Right lobe of liver (tissue), 6 donors: ENCODE data around the gene OR5M3. TPM values are rescaled to one million over a fixed set of nuclear protein-coding genes. Genes with fewer than 3 reads are reported as not detected.

ENCODE experiments used
- ATAC-seq, 4 donors: fragments of 200-7000 bp; cut with Tn5 transposase; one replicate each; pipeline ENCODE4 v1.9.1; 2020; ENCODE audit warnings: mild to moderate bottlenecking in 4 of 4, moderate library complexity in 4 of 4
- DNase-seq, 3 donors: peaks; one replicate each; pipeline ENCODE4 v3.0.0-alpha.2; 2020
- H3K27ac ChIP-seq, 3 donors: fragments of 200-600 bp; one replicate each; pipeline ENCODE4 v1.8.0; 2022
- H3K27me3 ChIP-seq, 2 donors: fragments of 200-600 bp; one replicate each; pipeline ENCODE4 v1.8.0; 2022
- H3K36me3 ChIP-seq, 4 donors: fragments of 200-600 bp; sonication (generic) in 1 of 4; one replicate each; pipeline versions ENCODE4 v1.5.1 to v1.8.0; 2017 to 2022; ENCODE audit warnings: control low read depth in 1 of 4
- H3K4me1 ChIP-seq, 4 donors: fragments of 200-600 bp; sonication (generic) in 1 of 4; one replicate each; pipeline versions ENCODE4 v1.5.1 to v1.8.0; 2017 to 2022; ENCODE audit warnings: control low read depth in 1 of 4
- H3K4me3 ChIP-seq, 3 donors: fragments of 200-600 bp; one replicate each; pipeline ENCODE4 v1.8.0; 2022
- H3K9me3 ChIP-seq, 4 donors: fragments of 200-600 bp; sonication (generic) in 1 of 4; one replicate each; pipeline versions ENCODE4 v1.5.1 to v1.8.0; 2017 to 2022; ENCODE audit warnings: control low read depth in 1 of 4
- POLR2A ChIP-seq: fragments of 450-650 bp; IDR thresholded peaks from one replicate; pipeline ENCODE4 v1.6.1; 2017; ENCODE audit warnings: antibody characterized with exemption, mild to moderate bottlenecking
- WGBS: methylation state at CpG from one replicate; pipeline ENCODE4 v1.1.6; 2018; ENCODE audit warnings: low coverage, low lambda C conversion rate; ENCODE audit not compliant: insufficient coverage; ENCODE audit errors: missing lambda C conversion rate; 5-methylcytosine and 5-hydroxymethylcytosine counted together
- intact Hi-C, 2 donors: fragments of 100-400 bp; cut with DNase I; formaldehyde crosslinking; loops; one replicate each; pipeline versions ENCODE4 v1.11.2 to v1.14.1; 2022
- total RNA-seq, 6 experiments: library from RNA; depleted of rRNA in 2 of 6; stranded (reverse); fragments of >200 nt in 2 of 6; fragmentation: NEBNext Ultra II Directional in 3 of 6; extraction: Animal tissue kit (Norgen Biotek cat#: 25700) in 3 of 6; gene quantifications; one replicate each; pipeline versions ENCODE4 v1.1.0 to v1.2.4, GENCODE V29; 2016 to 2023
- TF ChIP-seq, protein P1 (sequence below), 4 donors: fragments of 200-600 bp in 3 of 4; fragments of 450-650 bp in 1 of 4; IDR thresholded peaks; one replicate each; pipeline versions ENCODE4 v1.5.1 to v1.8.0; 2016 to 2022; ENCODE audit warnings: antibody characterized with exemption in 4 of 4, mild to moderate bottlenecking in 2 of 4
- donor health status: DM: no; HTN: yes; CAD: no.
- donor health status: DM: no; HTN: no; CAD: no.
- donor health status: DM: no; HTN: no; CAD: no.
- donor health status: DM: no; HTN: yes; CAD: no.
- donor health status: DM: no; HTN: yes; CAD: no.

OR5M3 gene
- total RNA-seq, 6 experiments from 2014 or later, result not detected

GRCh38 chr11:56495117-56495516, 22.0 kb upstream of the OR5M3 start:
- H3K36me3 ChIP-seq, result no peaks in the 10 kb centered on the region
- no peak for DNase-seq
- H3K4me1 ChIP-seq, result no peaks in the 10 kb centered on the region
- intact Hi-C loops, result no loop called here
- no peak overlapping the region for H3K4me3 ChIP-seq
- no peak for ATAC-seq
- no peak for TF ChIP-seq POLR2A
- TF ChIP-seq, protein P1, sequence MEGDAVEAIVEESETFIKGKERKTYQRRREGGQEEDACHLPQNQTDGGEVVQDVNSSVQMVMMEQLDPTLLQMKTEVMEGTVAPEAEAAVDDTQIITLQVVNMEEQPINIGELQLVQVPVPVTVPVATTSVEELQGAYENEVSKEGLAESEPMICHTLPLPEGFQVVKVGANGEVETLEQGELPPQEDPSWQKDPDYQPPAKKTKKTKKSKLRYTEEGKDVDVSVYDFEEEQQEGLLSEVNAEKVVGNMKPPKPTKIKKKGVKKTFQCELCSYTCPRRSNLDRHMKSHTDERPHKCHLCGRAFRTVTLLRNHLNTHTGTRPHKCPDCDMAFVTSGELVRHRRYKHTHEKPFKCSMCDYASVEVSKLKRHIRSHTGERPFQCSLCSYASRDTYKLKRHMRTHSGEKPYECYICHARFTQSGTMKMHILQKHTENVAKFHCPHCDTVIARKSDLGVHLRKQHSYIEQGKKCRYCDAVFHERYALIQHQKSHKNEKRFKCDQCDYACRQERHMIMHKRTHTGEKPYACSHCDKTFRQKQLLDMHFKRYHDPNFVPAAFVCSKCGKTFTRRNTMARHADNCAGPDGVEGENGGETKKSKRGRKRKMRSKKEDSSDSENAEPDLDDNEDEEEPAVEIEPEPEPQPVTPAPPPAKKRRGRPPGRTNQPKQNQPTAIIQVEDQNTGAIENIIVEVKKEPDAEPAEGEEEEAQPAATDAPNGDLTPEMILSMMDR (IDR thresholded peaks at IDR 0.05), result no peak
- H3K27me3 ChIP-seq, result no peaks in the 10 kb centered on the region
- no peaks in the 10 kb centered on the region for H3K9me3 ChIP-seq
- WGBS, result 40% methylated on average over 2 of the region's 2 CpGs
- H3K27ac ChIP-seq, result no peak overlapping the region

DNA sequence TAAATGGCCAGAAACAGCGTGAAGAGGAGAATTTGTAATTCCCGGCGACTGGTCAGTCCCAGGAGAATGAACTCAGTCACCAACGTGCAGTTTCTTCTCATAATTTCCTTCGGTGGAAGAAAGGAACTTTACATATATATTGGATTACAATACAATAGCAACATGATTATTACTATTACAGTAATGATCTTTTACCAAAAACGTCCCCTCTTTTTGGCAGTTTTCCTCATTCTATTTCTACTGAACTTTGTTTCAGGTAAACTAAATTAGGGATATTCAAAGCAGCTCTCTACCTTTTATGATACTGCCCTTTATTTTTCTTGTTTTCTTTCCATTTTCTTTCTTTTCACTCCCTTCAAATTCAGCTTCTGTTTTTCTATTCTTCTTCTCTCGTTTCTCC, 18.1 kb upstream of the OR5M3 start, which contains the start of gene OR5M8:
TSS of gene OR5M8 (minus strand) at position 101 of the 400 bp plus-strand sequence. CDS start at position 101, 0 bp downstream.
- no peaks in the 10 kb centered on the region for H3K9me3 ChIP-seq
- intact Hi-C loops, result no loop called here
- no peaks in the 10 kb centered on the region for H3K27me3 ChIP-seq
- WGBS, result 47% methylated on average over 4 of the region's 7 CpGs
- DNase-seq (no peak), ATAC-seq (no peak)
- no peak within 1 kb of the TSS for H3K4me3 ChIP-seq
- TF ChIP-seq, protein P1 (IDR thresholded peaks at IDR 0.05), result no peak
- no peak for TF ChIP-seq POLR2A
- no peaks in the 10 kb centered on the region for H3K36me3 ChIP-seq
- no peak within 1 kb of the TSS for H3K27ac ChIP-seq
- no peaks in the 10 kb centered on the region for H3K4me1 ChIP-seq

- 42% methylated on average over 2 of the region's 3 CpGs for WGBS
- TF ChIP-seq POLR2A, result no peak
- TF ChIP-seq, protein P1 (IDR thresholded peaks at IDR 0.05), result no peak
- Histone ChIP-seq H3K36me3 (no peaks in the 10 kb centered on the region), H3K27ac (no peak overlapping the region), H3K4me3 (no peak overlapping the region), H3K4me1 (no peaks in the 10 kb centered on the region), H3K27me3 (no peaks in the 10 kb centered on the region), H3K9me3 (no peaks in the 10 kb centered on the region)
- intact Hi-C loops, result no loop called here
- DNase-seq (no peak), ATAC-seq (no peak)
These were observed 13.6 kb upstream of the OR5M3 start for GRCh38 chr11:56486801-56487200.

DNA sequence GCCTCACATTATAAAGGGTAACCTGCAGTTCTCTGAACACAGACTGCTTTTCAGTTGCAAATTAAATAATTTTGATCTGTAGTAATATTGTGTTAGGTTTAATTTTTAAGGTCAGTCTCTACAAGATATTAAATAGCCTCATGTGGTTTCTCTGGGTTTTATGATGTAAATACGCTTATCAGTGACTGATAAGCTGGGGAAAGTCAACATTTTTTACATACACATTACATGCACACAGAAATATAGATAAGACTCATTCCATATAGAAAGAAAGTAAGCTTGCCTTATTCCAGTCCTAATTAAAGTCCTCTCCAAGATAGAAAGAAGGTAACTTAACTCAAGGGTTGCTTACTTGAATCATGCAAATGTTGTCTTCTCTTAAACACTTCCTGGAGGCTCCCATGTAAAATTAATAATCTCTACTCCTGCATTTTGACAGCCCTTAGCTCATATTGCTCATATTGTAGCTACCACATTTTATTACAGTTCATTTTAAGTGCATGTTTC, 1.6 kb upstream of the OR5M3 start:
- ATAC-seq (no peak), DNase-seq (no peak)
- intact Hi-C loops, result no loop called here
- Histone ChIP-seq H3K27ac (no peak overlapping the region), H3K27me3 (no peaks in the 10 kb centered on the region), H3K9me3 (no peaks in the 10 kb centered on the region), H3K4me3 (no peak overlapping the region), H3K36me3 (no peaks in the 10 kb centered on the region), H3K4me1 (no peaks in the 10 kb centered on the region)
- TF ChIP-seq, protein P1 (IDR thresholded peaks at IDR 0.05), result no peak
- TF ChIP-seq POLR2A, result no peak
- WGBS, result 30% methylated on average over 1 of the region's 1 CpG

- no peak overlapping the region for H3K4me3 ChIP-seq
- H3K27me3 ChIP-seq, result no peaks in the 10 kb centered on the region
- DNase-seq, result no peak
- ATAC-seq, result no peak
- no peaks in the 10 kb centered on the region for H3K4me1 ChIP-seq
- no peaks in the 10 kb centered on the region for H3K9me3 ChIP-seq
- no peak overlapping the region for H3K27ac ChIP-seq
- H3K36me3 ChIP-seq, result no peaks in the 10 kb centered on the region
- WGBS, result 69% methylated on average over 1 of the region's 1 CpG
- intact Hi-C loops, result no loop called here
- no peak for TF ChIP-seq POLR2A
- TF ChIP-seq, protein P1 (IDR thresholded peaks at IDR 0.05), result no peak
These were observed 16.1 kb downstream of the OR5M3 start for GRCh38 chr11:56457076-56457475.
